Fibroblast of lung (primary cell): Measurements from ENCODE around the gene PDLIM5. TPM values are rescaled to one million over a fixed set of nuclear protein-coding genes. Genes with fewer than 3 reads are reported as not detected.
"Not testable (repeated sequence)": the region's sequence is repeated elsewhere in the genome, so short reads cannot be mapped to it uniquely, and the experiment has no call there.

Source experiments
- DNase-seq, 2 donors: peaks; one replicate each; pipeline versions ENCODE4 v3.0.0 to v3.0.0-alpha.2; 2010; ENCODE audit warnings: low read depth in 2 of 2
- H2AFZ ChIP-seq: 2 replicates; pipeline ENCODE4 v1.5.1; 2012; ENCODE audit warnings: low read length, control low read depth, inconsistent platforms
- H3K27ac ChIP-seq: 2 replicates; pipeline ENCODE4 v1.5.1; 2011; ENCODE audit warnings: low read length, control low read depth; ENCODE audit not compliant: insufficient read depth
- H3K27me3 ChIP-seq: 2 replicates; pipeline ENCODE4 v1.5.1; 2011; ENCODE audit warnings: mild to moderate bottlenecking, low read length; ENCODE audit not compliant: control insufficient read depth, insufficient read depth
- H3K36me3 ChIP-seq: 2 replicates; pipeline ENCODE4 v1.5.1; 2011; ENCODE audit warnings: low read length; ENCODE audit not compliant: control insufficient read depth, insufficient read depth
- H3K4me1 ChIP-seq: 2 replicates; pipeline ENCODE4 v1.5.1; 2011; ENCODE audit warnings: low read length; ENCODE audit not compliant: control insufficient read depth, insufficient read depth; ENCODE audit errors: extremely low read depth
- H3K4me2 ChIP-seq: 2 replicates; pipeline ENCODE4 v1.5.1; 2011; ENCODE audit warnings: low read length, control low read depth; ENCODE audit not compliant: insufficient read depth; ENCODE audit errors: extremely low read depth
- H3K4me3 ChIP-seq, 4 experiments: fragments of 200-600 bp in 1 of 4; sonication (generic) in 1 of 4; replicated peaks in 1 of 4; 2 replicates each; pipeline ENCODE4 v1.5.1; 2011 to 2016; ENCODE audit warnings: low read length in 4 of 4, low read depth in 3 of 4, mild to moderate bottlenecking in 3 of 4, control low read depth in 2 of 4, inconsistent platforms in 1 of 4, mixed read lengths in 1 of 4; ENCODE audit not compliant: insufficient read depth in 1 of 4; ENCODE audit errors: control extremely low read depth in 1 of 4
- H3K79me2 ChIP-seq: 2 replicates; pipeline ENCODE4 v1.5.1; 2012; ENCODE audit warnings: mild to moderate bottlenecking, low read length, inconsistent platforms; ENCODE audit not compliant: control insufficient read depth, insufficient read depth
- H3K9ac ChIP-seq: 2 replicates; pipeline ENCODE4 v1.5.1; 2011; ENCODE audit warnings: mild to moderate bottlenecking, low read length, control low read depth; ENCODE audit not compliant: insufficient read depth
- H3K9me3 ChIP-seq: 2 replicates; pipeline ENCODE4 v1.5.1; 2012; ENCODE audit warnings: low read depth, low read length; ENCODE audit not compliant: control insufficient read depth, insufficient read depth
- H4K20me1 ChIP-seq: 2 replicates; pipeline ENCODE4 v1.5.1; 2011; ENCODE audit warnings: low read length; ENCODE audit not compliant: control insufficient read depth, insufficient read depth; ENCODE audit errors: extremely low read depth
- CTCF ChIP-seq, 2 donors: IDR thresholded peaks in 1 of 2; conservative IDR thresholded peaks in 1 of 2; 1 replicate in 1 of 2; 2 replicates in 1 of 2; pipeline ENCODE4 v1.5.1; 2011 to 2012; ENCODE audit warnings: low read length in 2 of 2, control low read depth in 1 of 2, inconsistent platforms in 1 of 2, low read depth in 1 of 2, mild to moderate bottlenecking in 1 of 2
- EZH2 ChIP-seq: IDR thresholded peaks from 2 replicates; pipeline ENCODE4 v1.5.1; 2012; ENCODE audit warnings: low read length, control low read depth, mild to moderate bottlenecking; ENCODE audit errors: missing control alignments
- polyA plus RNA-seq, 2 donors: library from polyadenylated mRNA; depleted of rRNA in 1 of 2; stranded (reverse) in 1 of 2; unstranded in 1 of 2; fragments of >200 nt; gene quantifications; 2 replicates each; pipeline ENCODE4 v1.2.1, GENCODE V29; 2011 to 2012; ENCODE audit warnings: missing spikeins in 1 of 2
- total RNA-seq: library from RNA; depleted of rRNA; stranded (reverse); fragments of >200 nt; gene quantifications from 2 replicates; pipeline ENCODE4 v1.2.1, GENCODE V29; 2014

The PDLIM5 gene
- total and polyA plus RNA-seq, 2 donors (not counting 1 experiment from before 2014, with no cell fraction given), result 28.4 to 113 TPM

DNA sequence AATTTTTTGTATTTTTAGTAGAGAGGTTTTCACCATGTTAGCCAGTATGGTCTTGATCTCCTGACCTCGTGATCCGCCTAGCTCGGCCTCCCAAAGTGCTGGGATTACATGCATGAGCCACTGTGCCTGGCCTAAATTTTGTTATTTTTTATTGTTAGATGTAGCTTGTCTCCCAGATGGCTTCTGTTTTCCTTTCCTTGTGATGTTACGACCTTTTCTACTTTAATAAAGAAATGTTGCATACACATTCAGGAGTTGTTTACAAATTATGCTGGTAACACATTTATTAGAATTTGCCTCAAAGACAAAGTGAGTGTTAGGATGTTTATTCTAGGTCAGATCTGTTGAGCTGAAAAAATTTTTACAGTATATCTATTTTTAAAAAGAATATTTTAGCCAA is 18.4 kb downstream of the PDLIM5 start:
- no peaks in the 10 kb centered on the region for H3K36me3 ChIP-seq
- no peak for DNase-seq
- H3K4me1 ChIP-seq, result no peaks in the 10 kb centered on the region
- H2AFZ ChIP-seq, result no peak overlapping the region
- H4K20me1 ChIP-seq, result no peaks in the 10 kb centered on the region
- H3K4me2 ChIP-seq, result no peak overlapping the region
- no peaks in the 10 kb centered on the region for H3K9me3 ChIP-seq
- no peak overlapping the region for H3K4me3 ChIP-seq
- no peak overlapping the region for H3K9ac ChIP-seq
- TF ChIP-seq CTCF (conservative IDR thresholded peaks at IDR 0.05 in 1 of 2, IDR thresholded peaks at IDR 0.05 in 1 of 2; ENCODE audit: low read depth in 1 of 2, low read length in 2 of 2) (no peak), EZH2 (no peak)
- H3K79me2 ChIP-seq, result peaks cover 46% of the 10 kb centered on the region
- H3K27ac ChIP-seq, result no peak overlapping the region
- H3K27me3 ChIP-seq, result no peaks in the 10 kb centered on the region

- not testable (repeated sequence) for H3K27ac ChIP-seq, H3K4me2 ChIP-seq, H3K4me1 ChIP-seq, H4K20me1 ChIP-seq, H3K9ac ChIP-seq, H3K9me3 ChIP-seq, H2AFZ ChIP-seq, H3K27me3 ChIP-seq, H3K36me3 ChIP-seq, DNase-seq, H3K4me3 ChIP-seq
- H3K79me2 ChIP-seq, result peaks cover 44% of the 10 kb centered on the region
Observed at GRCh38 chr4:94470782-94471181, 19.0 kb downstream of the PDLIM5 start.

GRCh38 chr4:94472056-94472826 is 20.5 kb downstream of the PDLIM5 start:
- no peak overlapping the region for H3K27ac ChIP-seq
- no peak for TF ChIP-seq EZH2
- no peak for TF ChIP-seq CTCF (conservative IDR thresholded peaks at IDR 0.05 in 1 of 2, IDR thresholded peaks at IDR 0.05 in 1 of 2; ENCODE audit: low read depth in 1 of 2, low read length in 2 of 2)

More at GRCh38 chr4:94472056-94472826, 20.5 kb downstream of the PDLIM5 start:
- Histone ChIP-seq H3K79me2 (peaks cover 46% of the 10 kb centered on the region), H3K9ac (no peak overlapping the region), H3K36me3 (no peaks in the 10 kb centered on the region), H3K27me3 (no peaks in the 10 kb centered on the region), H4K20me1 (no peaks in the 10 kb centered on the region), H2AFZ (no peak overlapping the region), H3K4me2 (no peak overlapping the region), H3K4me3 (no peak overlapping the region), H3K9me3 (no peaks in the 10 kb centered on the region), H3K4me1 (no peaks in the 10 kb centered on the region)
- DNase-seq, result peak; percentile 60 to 92
